HG03378 (cell line): ENCODE results near the gene LRRC75B.

Experiments
- ATAC-seq: cut with Tn5 transposase; IDR thresholded peaks from one replicate; pipeline ENCODE4 v1.9.1; 2021; ENCODE audit warnings: mild to moderate bottlenecking, moderate library complexity; ENCODE audit not compliant: unreplicated experiment

LRRC75B gene

GRCh38 chr22:24587948-24588347, 4.9 kb downstream of the LRRC75B start:
- ATAC-seq, result no peak

DNA sequence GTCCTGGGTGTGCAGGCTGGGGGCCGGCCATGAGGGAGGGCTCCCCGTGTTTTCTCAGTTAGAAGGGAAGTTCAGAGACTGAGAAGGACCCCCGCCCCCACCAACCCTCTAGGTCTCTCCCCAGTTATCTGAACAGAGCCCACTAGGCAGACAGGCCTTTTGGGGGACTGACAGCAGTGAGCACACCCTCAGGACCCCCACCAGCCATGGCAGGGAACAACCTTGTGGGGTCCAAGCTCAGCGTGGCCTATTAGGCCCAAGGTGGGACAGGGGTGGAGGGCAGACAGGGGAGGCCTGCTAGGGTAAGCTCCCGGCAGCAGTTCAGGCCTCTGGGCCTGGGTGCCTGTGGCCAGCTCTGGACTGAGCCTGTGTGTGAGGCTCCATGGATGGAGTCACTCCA, 5.6 kb downstream of the LRRC75B start:
- ATAC-seq, result no peak

GRCh38 chr22:24585927-24586546, 6.8 kb downstream of the LRRC75B start:
- ATAC-seq, result no peak

GRCh38 chr22:24585461-24585860, 7.4 kb downstream of the LRRC75B start:
- no peak for ATAC-seq

- no peak for ATAC-seq
Measured at GRCh38 chr22:24584871-24585411, 7.9 kb downstream of the LRRC75B start.

- ATAC-seq, result no peak
Measured at GRCh38 chr22:24584166-24584790, 8.6 kb downstream of the LRRC75B start.

- no peak for ATAC-seq
Measured at GRCh38 chr22:24583221-24584165, 9.4 kb downstream of the LRRC75B start.

GRCh38 chr22:24582056-24582814, 10.6 kb downstream of the LRRC75B start:
- ATAC-seq, result no peak

DNA sequence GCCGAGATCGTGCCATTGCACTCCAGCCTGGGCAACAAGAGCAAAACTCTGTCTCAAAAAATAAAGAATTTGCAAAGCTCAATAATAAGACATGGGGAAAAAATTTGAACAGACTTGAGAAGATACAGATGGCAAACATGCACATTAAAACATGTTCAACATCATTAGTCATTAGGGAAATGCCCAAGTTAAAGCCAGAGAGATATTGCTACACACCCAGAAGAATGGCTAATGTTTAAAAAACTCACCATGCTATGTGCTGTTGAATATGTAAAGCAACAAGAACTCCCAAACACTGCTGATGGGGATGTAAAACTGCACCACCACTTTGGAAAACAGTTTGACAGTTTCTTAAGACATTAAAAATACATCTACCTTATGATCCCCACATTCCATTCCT, 12.6 kb downstream of the LRRC75B start:
- no peak for ATAC-seq

GRCh38 chr22:24579258-24579601, 13.6 kb downstream of the LRRC75B start:
- ATAC-seq, result no peak

- ATAC-seq, result no peak
Measured at GRCh38 chr22:24578355-24579257, 14.3 kb downstream of the LRRC75B start.

GRCh38 chr22:24576778-24577177, 16.1 kb downstream of the LRRC75B start:
- no peak for ATAC-seq

GRCh38 chr22:24571266-24571665, 21.6 kb downstream of the LRRC75B start:
- ATAC-seq, result no peak

DNA sequence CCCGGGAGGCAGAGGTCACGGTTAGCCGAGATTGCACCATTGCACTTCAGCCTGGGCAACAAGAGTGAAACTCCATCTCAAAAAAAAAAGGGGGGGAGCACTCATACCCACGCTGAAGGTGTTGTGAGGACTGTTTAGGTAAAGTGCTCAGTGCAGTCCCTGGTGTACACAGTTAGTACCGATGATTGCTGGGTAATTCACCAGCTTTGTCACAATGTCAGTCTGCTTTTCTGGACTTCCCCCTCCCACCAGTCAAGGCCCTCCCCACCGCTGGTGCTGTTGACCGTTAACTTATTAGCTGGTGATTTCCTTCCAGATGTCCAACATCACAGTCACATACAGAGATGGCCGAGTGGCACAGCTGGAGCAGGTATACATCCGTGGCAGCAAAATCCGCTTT, 25.2 kb downstream of the LRRC75B start:
- no peak for ATAC-seq

DNA sequence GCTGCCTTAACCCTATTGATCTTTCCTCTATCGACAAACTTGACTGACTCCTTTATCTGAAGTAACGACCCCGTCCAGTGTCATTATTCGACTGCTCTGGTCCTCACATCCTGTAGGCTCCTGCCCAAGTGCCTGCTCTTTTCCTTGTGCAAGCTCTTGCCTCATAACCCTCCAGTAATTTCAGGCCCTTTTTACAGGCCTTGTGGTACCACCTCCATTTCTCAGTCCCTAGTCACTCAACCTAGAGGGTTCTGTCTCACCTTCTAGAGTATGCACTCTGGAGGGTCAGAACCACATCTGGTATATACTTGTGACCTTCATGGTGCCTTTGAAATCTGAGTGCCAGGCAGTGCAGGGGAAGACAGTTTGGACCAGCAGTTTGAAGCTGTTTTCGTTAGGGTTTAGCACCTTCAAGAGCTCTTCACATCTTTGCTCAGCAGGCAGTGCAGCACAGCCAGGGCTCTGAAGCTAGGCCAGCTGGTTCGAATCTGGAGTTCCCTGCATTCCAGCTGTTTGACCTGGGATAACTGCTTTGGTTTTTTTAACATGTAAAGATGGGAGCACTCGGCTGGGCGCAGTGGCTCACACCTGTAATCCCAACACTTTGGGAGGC, 25.9 kb downstream of the LRRC75B start:
- ATAC-seq, result no peak

- no peak for ATAC-seq
Measured at GRCh38 chr22:24565077-24565476, 27.8 kb downstream of the LRRC75B start.

GRCh38 chr22:24564376-24565058, 28.4 kb downstream of the LRRC75B start:
- ATAC-seq, result no peak

- no peak for ATAC-seq
Measured at GRCh38 chr22:24563246-24563645, 29.6 kb downstream of the LRRC75B start.

DNA sequence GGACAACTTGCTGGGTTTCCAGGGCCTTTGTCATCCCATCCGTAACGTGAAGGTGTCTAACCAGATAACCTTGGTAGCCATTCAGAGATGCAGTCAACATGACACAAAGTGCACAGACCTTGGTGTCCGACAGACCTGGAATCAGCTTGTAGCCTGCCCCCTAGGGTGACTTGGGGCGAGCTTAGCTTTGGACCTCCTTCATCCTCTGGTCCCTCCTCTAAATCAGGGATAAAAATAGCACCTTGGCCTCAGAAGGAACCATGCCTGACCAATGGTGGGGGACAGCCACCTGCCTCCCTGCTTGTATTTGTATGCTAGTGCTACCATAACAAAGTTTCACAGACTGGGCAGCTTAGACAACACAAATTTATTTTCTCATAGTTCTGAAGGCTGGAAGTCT, 33.4 kb downstream of the LRRC75B start:
- no peak for ATAC-seq
